ENCODE data around the gene ATF6B. TPM values are rescaled to one million over a fixed set of nuclear protein-coding genes. Genes with fewer than 3 reads are reported as not detected.

The ATF6B gene
- total and polyA plus RNA-seq, 2 of the 8 experiments (the other 6 are each of a cell fraction or from before 2014, with no cell fraction given) = 38.1 to 42.2 TPM

GRCh38 chr6:32088487-32089049 is 39.5 kb downstream of the ATF6B start (continued):
- TF ChIP-seq RXRA (IDR thresholded peaks at IDR 0.05; ENCODE audit: insufficient read depth, low read depth, low read length) (no peak), SAP30 (IDR thresholded peaks at IDR 0.05; ENCODE audit: insufficient read depth, insufficient replicate concordance, low read length) (no peak), RAD21 (IDR thresholded peaks at IDR 0.05 in 1 of 2, conservative IDR thresholded peaks at IDR 0.05 in 1 of 2; ENCODE audit: low read depth in 2 of 2, low read length in 2 of 2) (no peak), HDAC6 (IDR thresholded peaks at IDR 0.05; ENCODE audit: low read depth, low read length) (no peak), POLR2A (IDR thresholded peaks at IDR 0.05; ENCODE audit: control extremely low read depth in 1 of 2, low read depth in 2 of 2, low read length in 2 of 2) (no peak), SP4 (IDR thresholded peaks at IDR 0.05; ENCODE audit: low read length) (no peak), CBX8 (IDR thresholded peaks at IDR 0.05; ENCODE audit: borderline replicate concordance, low read depth, low read length) (no peak)
- TF ChIP-seq, protein P1, sequence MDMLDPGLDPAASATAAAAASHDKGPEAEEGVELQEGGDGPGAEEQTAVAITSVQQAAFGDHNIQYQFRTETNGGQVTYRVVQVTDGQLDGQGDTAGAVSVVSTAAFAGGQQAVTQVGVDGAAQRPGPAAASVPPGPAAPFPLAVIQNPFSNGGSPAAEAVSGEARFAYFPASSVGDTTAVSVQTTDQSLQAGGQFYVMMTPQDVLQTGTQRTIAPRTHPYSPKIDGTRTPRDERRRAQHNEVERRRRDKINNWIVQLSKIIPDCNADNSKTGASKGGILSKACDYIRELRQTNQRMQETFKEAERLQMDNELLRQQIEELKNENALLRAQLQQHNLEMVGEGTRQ (IDR thresholded peaks at IDR 0.05; ENCODE audit: low read length) = no peak

Measured in H1 (cell line).